Uterus (tissue), 4 donors: ENCODE measurements around the gene SEMA3D. TPM values are rescaled to one million over a fixed set of nuclear protein-coding genes. Genes with fewer than 3 reads are reported as not detected.

ENCODE experiments used
- DNase-seq, 2 donors: peaks; one replicate each; pipeline ENCODE4 v3.0.0-alpha.2; 2019 to 2020
- H3K27ac ChIP-seq, 2 donors: fragments of 200-600 bp; sonication (generic); 1 replicate in 1 of 2; 2 replicates in 1 of 2; pipeline ENCODE4 v1.5.1; 2016 to 2018
- H3K27me3 ChIP-seq, 2 donors: fragments of 200-600 bp; sonication (generic); one replicate each; pipeline ENCODE4 v1.5.1; 2018 to 2019; ENCODE audit warnings: control low read depth in 1 of 2
- H3K36me3 ChIP-seq, 2 donors: fragments of 200-600 bp; sonication (generic); one replicate each; pipeline ENCODE4 v1.5.1; 2019; ENCODE audit warnings: control low read depth in 1 of 2
- H3K4me1 ChIP-seq, 2 donors: fragments of 200-600 bp; sonication (generic); one replicate each; pipeline ENCODE4 v1.5.1; 2018 to 2019; ENCODE audit warnings: control low read depth in 1 of 2
- H3K4me3 ChIP-seq, 2 donors: fragments of 200-600 bp; sonication (generic); 1 replicate in 1 of 2; 2 replicates in 1 of 2; pipeline ENCODE4 v1.5.1; 2018 to 2019; ENCODE audit warnings: mild to moderate bottlenecking in 1 of 2
- H3K9me3 ChIP-seq, 2 donors: fragments of 200-600 bp; sonication (generic); one replicate each; pipeline ENCODE4 v1.5.1; 2019; ENCODE audit warnings: control low read depth in 1 of 2
- CTCF ChIP-seq, 4 experiments: fragments of 200-600 bp in 2 of 4; fragments of 450-650 bp in 2 of 4; sonication (generic) in 2 of 4; IDR thresholded peaks; one replicate each; pipeline ENCODE4 v1.5.1; 2016 to 2019; ENCODE audit warnings: antibody characterized with exemption in 4 of 4, mild to moderate bottlenecking in 2 of 4, moderate library complexity in 1 of 4
- POLR2A ChIP-seq, 2 donors: fragments of 450-650 bp; IDR thresholded peaks; one replicate each; pipeline ENCODE4 v1.6.1; 2016; ENCODE audit warnings: antibody characterized with exemption in 2 of 2, mild to moderate bottlenecking in 1 of 2, moderate library complexity in 1 of 2
- intact Hi-C: fragments of 100-400 bp; cut with DNase I; formaldehyde crosslinking; loops from one replicate; pipeline ENCODE4 v1.15.1; 2023; ENCODE audit warnings: low total_unique reads
- total RNA-seq, 4 donors: library from RNA; depleted of rRNA in 3 of 4; stranded (reverse); fragments of >200 nt in 3 of 4; gene quantifications; one replicate each; pipeline versions ENCODE4 v1.1.0 to v1.2.4, GENCODE V29; 2014 to 2023
- donor health status: DM: yes; HTN: yes; CAD: no.

The SEMA3D gene
- total RNA-seq, 4 donors from 2014 or later: 7.1 to 68.6 (median 20.4) TPM

GRCh38 chr7:85006754-85007153 lies 180.1 kb downstream of the SEMA3D start:
- Histone ChIP-seq H3K4me3 (no peak overlapping the region), H3K9me3 (no peaks in the 10 kb centered on the region), H3K36me3 (no peaks in the 10 kb centered on the region), H3K27me3 (no peaks in the 10 kb centered on the region), H3K4me1 (no peaks in the 10 kb centered on the region), H3K27ac (no peak overlapping the region)
- intact Hi-C loops: no loop called here
- no peak for TF ChIP-seq CTCF (IDR thresholded peaks at IDR 0.05)
- no peak for TF ChIP-seq POLR2A (IDR thresholded peaks at IDR 0.05)
- no peak for DNase-seq

GRCh38 chr7:85004402-85004801 lies 182.5 kb downstream of the SEMA3D start:
- H3K27ac ChIP-seq: no peak overlapping the region
- intact Hi-C loops: no loop called here

GRCh38 chr7:85001495-85002345 lies 185.1 kb downstream of the SEMA3D start:
- H3K9me3 ChIP-seq: no peaks in the 10 kb centered on the region
- H3K4me1 ChIP-seq: no peaks in the 10 kb centered on the region
- DNase-seq: no peak
- H3K36me3 ChIP-seq: no peaks in the 10 kb centered on the region
- H3K4me3 ChIP-seq: no peak overlapping the region
- no peaks in the 10 kb centered on the region for H3K27me3 ChIP-seq
- H3K27ac ChIP-seq: no peak overlapping the region
- intact Hi-C loops: no loop called here
- TF ChIP-seq POLR2A (IDR thresholded peaks at IDR 0.05) (no peak), CTCF (IDR thresholded peaks at IDR 0.05) (no peak)

More at GRCh38 chr7:85004402-85004801, 182.5 kb downstream of the SEMA3D start:
- TF ChIP-seq CTCF (IDR thresholded peaks at IDR 0.05) (no peak), POLR2A (IDR thresholded peaks at IDR 0.05) (no peak)
- DNase-seq: no peak
- Histone ChIP-seq H3K27me3 (no peaks in the 10 kb centered on the region), H3K9me3 (no peaks in the 10 kb centered on the region), H3K36me3 (no peaks in the 10 kb centered on the region), H3K4me3 (no peak overlapping the region), H3K4me1 (no peaks in the 10 kb centered on the region)

DNA sequence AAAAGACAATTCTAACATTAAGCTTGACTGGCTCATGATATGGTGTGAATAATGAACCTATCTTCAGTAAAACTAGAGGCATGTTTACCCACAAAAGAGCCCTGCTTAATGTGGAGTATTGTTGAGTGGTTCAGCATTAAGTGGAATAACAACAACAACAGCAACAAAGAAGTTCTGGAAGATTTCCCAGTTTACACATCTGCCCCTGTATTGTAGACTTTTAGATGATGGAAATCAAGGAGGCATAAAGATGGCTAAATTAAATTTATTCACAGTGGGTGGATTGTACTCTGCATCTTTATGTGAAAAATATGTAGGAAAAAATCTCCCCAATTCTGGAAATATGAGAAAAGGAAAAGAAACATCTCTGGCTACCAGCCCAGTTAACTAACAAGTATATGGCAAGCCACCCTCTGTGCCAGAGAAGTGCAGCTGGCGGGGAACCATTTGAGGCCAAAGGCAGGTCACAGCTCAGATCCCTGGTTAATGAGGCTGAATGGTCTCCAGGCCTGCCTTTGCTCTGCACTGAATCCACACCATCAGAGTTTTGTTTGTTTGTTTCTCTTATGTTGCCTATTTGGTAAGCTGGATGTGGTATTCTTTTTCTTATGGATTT lies 186.0 kb downstream of the SEMA3D start:
- no peak for DNase-seq
- H3K36me3 ChIP-seq: no peaks in the 10 kb centered on the region
- no peak overlapping the region for H3K4me3 ChIP-seq
- no peaks in the 10 kb centered on the region for H3K9me3 ChIP-seq
- no peak for TF ChIP-seq POLR2A (IDR thresholded peaks at IDR 0.05)
- TF ChIP-seq CTCF (IDR thresholded peaks at IDR 0.05): no peak
- intact Hi-C loops: no loop called here
- H3K27me3 ChIP-seq: no peaks in the 10 kb centered on the region
- H3K4me1 ChIP-seq: no peaks in the 10 kb centered on the region
- H3K27ac ChIP-seq: no peak overlapping the region

DNA sequence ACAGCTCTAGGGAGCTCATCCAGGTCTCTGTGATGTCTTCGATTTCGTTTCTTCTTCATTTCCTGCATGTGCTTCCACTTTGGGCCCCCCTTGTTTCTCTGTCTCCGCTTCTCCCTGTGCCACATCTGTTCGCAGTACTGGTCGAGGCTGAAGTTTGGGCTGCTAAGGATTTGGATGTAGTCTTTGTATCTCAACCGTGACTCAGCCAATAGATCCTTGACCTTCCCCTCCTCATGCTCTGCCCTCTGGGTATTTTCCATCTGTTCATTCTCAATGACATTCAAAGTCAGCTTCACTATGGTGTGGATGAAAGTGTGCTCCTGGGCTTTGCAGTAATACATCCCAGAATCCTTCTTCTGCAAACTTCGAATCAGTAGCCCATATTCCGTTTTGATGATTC lies 187.4 kb downstream of the SEMA3D start:
- H3K9me3 ChIP-seq: no peaks in the 10 kb centered on the region
- no peaks in the 10 kb centered on the region for H3K27me3 ChIP-seq
- H3K4me3 ChIP-seq: no peak overlapping the region
- intact Hi-C loops: no loop called here
- no peak overlapping the region for H3K27ac ChIP-seq
- DNase-seq: no peak
- H3K36me3 ChIP-seq: no peaks in the 10 kb centered on the region
- no peak for TF ChIP-seq POLR2A (IDR thresholded peaks at IDR 0.05)
- TF ChIP-seq CTCF (IDR thresholded peaks at IDR 0.05): no peak
- H3K4me1 ChIP-seq: no peaks in the 10 kb centered on the region
